Measurements from ENCODE around the gene MED27.
A peak's percentile ranks its signal among the peaks of the same experiment; 100 is the strongest.

Gene MED27

GRCh38 chr9:132078699-132079356 is 839 bp downstream of the MED27 start:
- Histone ChIP-seq H3K4me3 (ENCODE audit: low read length, poor library complexity, severe bottlenecking) (peak overlapping the region; percentile 97), H3K9ac (ENCODE audit: low read depth, low read length, poor library complexity, severe bottlenecking) (peak overlapping the region; percentile 86), H2AFZ (ENCODE audit: low read length) (peak overlapping the region; percentile 100; the same call in 1 of the 2 replicates), H3K4me1 (ENCODE audit: insufficient read depth, low read length, poor library complexity, severe bottlenecking) (peaks cover 55% of the 10 kb centered on the region), H3K4me2 (ENCODE audit: low read depth, low read length, poor library complexity, severe bottlenecking) (peak overlapping the region; percentile 79), H3K9me3 (ENCODE audit: insufficient read depth, low read depth, low read length) (no peaks in the 10 kb centered on the region), H3K79me2 (ENCODE audit: insufficient read depth, low read length) (peaks cover 58% of the 10 kb centered on the region), H3K9me2 (replicated peaks; ENCODE audit: low read depth, low read length) (no peaks in the 10 kb centered on the region), H4K20me1 (ENCODE audit: insufficient read depth, low read length, poor library complexity, severe bottlenecking) (peaks cover 8% of the 10 kb centered on the region), H3K36me3 (ENCODE audit: insufficient read depth, low read length) (no peaks in the 10 kb centered on the region), H3K27me3 (ENCODE audit: insufficient read depth, low read length, poor library complexity, severe bottlenecking) (no peaks in the 10 kb centered on the region), H3F3A (ENCODE audit: low read depth) (no peaks in the 10 kb centered on the region)
- no peak for TF ChIP-seq CTCF (conservative IDR thresholded peaks at IDR 0.05; ENCODE audit: low read length)
- TF ChIP-seq EZH2phosphoT487 (IDR thresholded peaks at IDR 0.05; ENCODE audit: borderline replicate concordance), result no peak

- H3F3A ChIP-seq (ENCODE audit: low read depth), result no peaks in the 10 kb centered on the region
- H3K27me3 ChIP-seq (ENCODE audit: insufficient read depth, low read length, poor library complexity, severe bottlenecking), result no peaks in the 10 kb centered on the region
- H3K4me3 ChIP-seq (ENCODE audit: low read length, poor library complexity, severe bottlenecking), result peak overlapping the region; percentile 97
- H3K9me3 ChIP-seq (ENCODE audit: insufficient read depth, low read depth, low read length), result no peaks in the 10 kb centered on the region
- peaks cover 15% of the 10 kb centered on the region for H4K20me1 ChIP-seq (ENCODE audit: insufficient read depth, low read length, poor library complexity, severe bottlenecking)
- H3K4me2 ChIP-seq (ENCODE audit: low read depth, low read length, poor library complexity, severe bottlenecking), result peak overlapping the region; percentile 79
- H3K9ac ChIP-seq (ENCODE audit: low read depth, low read length, poor library complexity, severe bottlenecking), result peak overlapping the region; percentile 86
- peaks cover 57% of the 10 kb centered on the region for H3K4me1 ChIP-seq (ENCODE audit: insufficient read depth, low read length, poor library complexity, severe bottlenecking)
- TF ChIP-seq EZH2phosphoT487 (IDR thresholded peaks at IDR 0.05; ENCODE audit: borderline replicate concordance) (no peak), CTCF (conservative IDR thresholded peaks at IDR 0.05; ENCODE audit: low read length) (no peak)
- H3K9me2 ChIP-seq (replicated peaks; ENCODE audit: low read depth, low read length), result no peaks in the 10 kb centered on the region
- 0 out of 2 replicates have a peak, but pooled peaks cover under 1% of the 10 kb centered on the region for H3K36me3 ChIP-seq (ENCODE audit: insufficient read depth, low read length)
- H2AFZ ChIP-seq (ENCODE audit: low read length), result no peak overlapping the region
- H3K79me2 ChIP-seq (ENCODE audit: insufficient read depth, low read length), result peaks cover 66% of the 10 kb centered on the region
These were observed 1.6 kb downstream of the MED27 start for GRCh38 chr9:132077881-132078698.

GRCh38 chr9:132075853-132076252 is 3.8 kb downstream of the MED27 start:
- TF ChIP-seq CTCF (conservative IDR thresholded peaks at IDR 0.05; ENCODE audit: low read length), result no peak
- TF ChIP-seq EZH2phosphoT487 (IDR thresholded peaks at IDR 0.05; ENCODE audit: borderline replicate concordance), result no peak
- H3K4me1 ChIP-seq (ENCODE audit: insufficient read depth, low read length, poor library complexity, severe bottlenecking), result peaks cover 58% of the 10 kb centered on the region
- no peaks in the 10 kb centered on the region for H3K9me3 ChIP-seq (ENCODE audit: insufficient read depth, low read depth, low read length)
- H3K9me2 ChIP-seq (replicated peaks; ENCODE audit: low read depth, low read length), result no peaks in the 10 kb centered on the region
- H4K20me1 ChIP-seq (ENCODE audit: insufficient read depth, low read length, poor library complexity, severe bottlenecking), result peaks cover 15% of the 10 kb centered on the region
- H3F3A ChIP-seq (ENCODE audit: low read depth), result no peaks in the 10 kb centered on the region
- H2AFZ ChIP-seq (ENCODE audit: low read length), result no peak overlapping the region
- H3K4me2 ChIP-seq (ENCODE audit: low read depth, low read length, poor library complexity, severe bottlenecking), result peak overlapping the region; percentile 79
- peak overlapping the region; percentile 34 for H3K9ac ChIP-seq (ENCODE audit: low read depth, low read length, poor library complexity, severe bottlenecking)
- peak overlapping the region; percentile 44 for H3K4me3 ChIP-seq (ENCODE audit: low read length, poor library complexity, severe bottlenecking)
- no peaks in the 10 kb centered on the region for H3K27me3 ChIP-seq (ENCODE audit: insufficient read depth, low read length, poor library complexity, severe bottlenecking)
- H3K36me3 ChIP-seq (ENCODE audit: insufficient read depth, low read length), result peaks cover 15% of the 10 kb centered on the region; the same call in 1 of the 2 replicates
- H3K79me2 ChIP-seq (ENCODE audit: insufficient read depth, low read length), result peaks cover 88% of the 10 kb centered on the region
